B cell (primary cell): ENCODE data around the gene MPV17L. TPM values are rescaled to one million over a fixed set of nuclear protein-coding genes. Genes with fewer than 3 reads are reported as not detected.
A peak's percentile ranks its signal among the peaks of the same experiment; 100 is the strongest.
"Not testable (repeated sequence)": the region's sequence is repeated elsewhere in the genome, so short reads cannot be mapped to it uniquely, and the experiment has no call there.

Experiments used
- ATAC-seq: fragments of 200-7000 bp; cut with Tn5 transposase; one replicate; pipeline ENCODE4 v1.10.0; 2021; ENCODE audit warnings: low read depth, mild to moderate bottlenecking, moderate number of reproducible peaks, moderate library complexity
- CTCF ChIA-PET: fragments of 350-600 bp; sonication (Branson Sonifier 250); formaldehyde crosslinking; loops from one replicate; lab custom pipeline; 2021; ENCODE audit warnings: antibody characterized with exemption, inconsistent platforms; lab: Charles Lee
- POLR2A ChIA-PET: fragments of 350-600 bp; sonication (Branson Sonifier 250); formaldehyde crosslinking; loops from one replicate; lab custom pipeline; 2021; ENCODE audit warnings: antibody characterized with exemption; lab: Charles Lee
- DNase-seq: peaks from one replicate; pipeline ENCODE4 v3.0.0; 2013
- H2AFZ ChIP-seq: 2 replicates; pipeline ENCODE4 v1.6.1; 2012; ENCODE audit warnings: mild to moderate bottlenecking, low read depth, low read length; ENCODE audit not compliant: insufficient read depth, poor library complexity, severe bottlenecking
- H3K27ac ChIP-seq, 2 donors: 1 replicate in 1 of 2; 2 replicates in 1 of 2; pipeline ENCODE4 v1.5.1; 2012 to 2013; ENCODE audit warnings: low read length in 2 of 2, mild to moderate bottlenecking in 2 of 2, moderate library complexity in 1 of 2
- H3K27me3 ChIP-seq, 4 experiments: fragments of 200-600 bp in 1 of 4; sonication (generic) in 1 of 4; replicated peaks in 1 of 4; 1 replicate in 2 of 4; 2 replicates in 2 of 4; pipeline versions ENCODE4 v1.6.1 to v1.7.0; 2013 to 2016; ENCODE audit warnings: low read length in 3 of 4, mild to moderate bottlenecking in 2 of 4, mixed read lengths in 1 of 4, moderate library complexity in 1 of 4; ENCODE audit not compliant: insufficient read depth in 4 of 4, control insufficient read depth in 3 of 4; ENCODE audit errors: control extremely low read depth in 1 of 4
- H3K36me3 ChIP-seq, 2 experiments: replicated peaks in 1 of 2; 1 replicate in 1 of 2; 2 replicates in 1 of 2; pipeline versions ENCODE4 v1.6.1 to v1.7.1; 2013; ENCODE audit warnings: low read length in 1 of 2; ENCODE audit not compliant: insufficient read depth in 2 of 2, control insufficient read depth in 1 of 2; ENCODE audit errors: control extremely low read depth in 1 of 2, extremely low read depth in 1 of 2
- H3K4me1 ChIP-seq, 2 donors: fragments of 200-600 bp in 1 of 2; sonication (generic) in 1 of 2; 1 replicate in 1 of 2; 2 replicates in 1 of 2; pipeline versions ENCODE4 v1.5.1 to v1.6.1; 2013 to 2017; ENCODE audit warnings: low read length in 2 of 2; ENCODE audit not compliant: control insufficient read depth in 2 of 2, insufficient read depth in 2 of 2
- H3K4me2 ChIP-seq: replicated peaks from 2 replicates; pipeline ENCODE3; 2012; ENCODE audit warnings: mild to moderate bottlenecking, low read depth, low read length; ENCODE audit not compliant: poor library complexity, severe bottlenecking
- H3K4me3 ChIP-seq, 5 experiments: fragments of 200-600 bp in 1 of 5; sonication (generic) in 1 of 5; 1 replicate in 3 of 5; 2 replicates in 2 of 5; pipeline versions ENCODE4 v1.5.1 to v1.7.0; 2011 to 2016; ENCODE audit warnings: low read length in 4 of 5, mild to moderate bottlenecking in 4 of 5, low read depth in 2 of 5, control low read depth in 1 of 5, moderate library complexity in 1 of 5; ENCODE audit not compliant: insufficient read depth in 1 of 5; ENCODE audit errors: control extremely low read depth in 1 of 5, extremely low read depth in 1 of 5
- H3K79me2 ChIP-seq: fragments of 200-600 bp; sonication (generic); one replicate; pipeline ENCODE4 v1.6.0; 2016; ENCODE audit warnings: low read length; ENCODE audit not compliant: control insufficient read depth, insufficient read depth
- H3K9ac ChIP-seq: fragments of 200-600 bp; sonication (generic); 2 replicates; pipeline ENCODE4 v1.6.1; 2017; ENCODE audit warnings: mild to moderate bottlenecking, low read length, moderate library complexity
- H3K9me3 ChIP-seq, 3 donors: one replicate each; pipeline versions ENCODE4 v1.6.1 to v1.7.1; 2013; ENCODE audit warnings: low read length in 2 of 3; ENCODE audit not compliant: control insufficient read depth in 2 of 3, insufficient read depth in 1 of 3; ENCODE audit errors: control extremely low read depth in 1 of 3
- H4K20me1 ChIP-seq: 2 replicates; pipeline ENCODE4 v1.6.0; 2012; ENCODE audit warnings: mild to moderate bottlenecking, low read length; ENCODE audit not compliant: insufficient read depth, control insufficient read depth, poor library complexity, severe bottlenecking
- H3K27ac Mint-ChIP-seq: one replicate; pipeline ENCODE4 v1.8.0; 2021; ENCODE audit warnings: mixed read lengths
- H3K27me3 Mint-ChIP-seq: one replicate; pipeline ENCODE4 v1.8.0; 2021; ENCODE audit warnings: mixed read lengths
- H3K4me1 Mint-ChIP-seq: one replicate; pipeline ENCODE4 v1.8.0; 2021; ENCODE audit warnings: mixed read lengths
- H3K4me3 Mint-ChIP-seq: one replicate; pipeline ENCODE4 v1.8.0; 2021; ENCODE audit warnings: mixed read lengths
- H3K9me3 Mint-ChIP-seq: one replicate; pipeline ENCODE4 v1.8.0; 2022; ENCODE audit warnings: mixed read lengths; ENCODE audit not compliant: insufficient read depth
- CTCF ChIP-seq: fragments of 200-600 bp; IDR thresholded peaks from one replicate; pipeline ENCODE4 v1.8.0; 2022; ENCODE audit warnings: antibody characterized with exemption, mild to moderate bottlenecking
- EZH2 ChIP-seq: IDR thresholded peaks from 2 replicates; pipeline ENCODE4 v1.6.1; 2012; ENCODE audit warnings: borderline replicate concordance, low read depth, mild to moderate bottlenecking, moderate library complexity, low read length; ENCODE audit not compliant: insufficient read depth, poor library complexity, severe bottlenecking
- WGBS: methylation state at CpG from one replicate; pipeline ENCODE4 v1.1.5; 2013; ENCODE audit warnings: missing lambda C conversion rate; ENCODE audit not compliant: insufficient coverage; 5-methylcytosine and 5-hydroxymethylcytosine counted together
- intact Hi-C: fragments of 100-400 bp; cut with micrococcal nuclease; formaldehyde crosslinking; loops from one replicate; pipeline ENCODE4 v1.10.0; 2022
- polyA plus RNA-seq: library from polyadenylated mRNA; depleted of rRNA; stranded (reverse); fragments of >200 nt; gene quantifications from 2 replicates; pipeline ENCODE4 v1.2.3, GENCODE V29; 2012
- total RNA-seq, 2 donors: library from RNA; stranded (reverse); fragments of 120-200 nt in 1 of 2; gene quantifications; 1 replicate in 1 of 2; 2 replicates in 1 of 2; pipeline versions ENCODE4 v1.2.3 to v1.2.4, GENCODE V29; 2013 to 2022

Gene MPV17L
- total and polyA plus RNA-seq, 2 donors (not counting 1 experiment from before 2014, with no cell fraction given): 0.06 to 0.27 TPM

GRCh38 chr16:15401972-15402371 lies 6.4 kb downstream of the MPV17L start:
- H4K20me1 ChIP-seq: no peaks in the 10 kb centered on the region
- peaks cover 3 to 10% of the 10 kb centered on the region in 2 donors for H3K4me1 ChIP-seq
- no peaks in the 10 kb centered on the region for H3K79me2 ChIP-seq
- H3K9me3 ChIP-seq: no peaks in the 10 kb centered on the region
- ChIA-PET CTCF (interaction anchor here (1.1 kb wide), 1 partner anchor 26 kb away, joined by 3 read pairs; no protein-coding TSS in a partner anchor), POLR2A (no interaction called here)
- H3K4me3 ChIP-seq: no peak overlapping the region
- ATAC-seq: no peak
- no peak for TF ChIP-seq EZH2
- TF ChIP-seq CTCF: no peak
- Mint-ChIP-seq H3K4me3 (no peak overlapping the region), H3K27me3 (no peaks in the 10 kb centered on the region), H3K27ac (no peak overlapping the region), H3K4me1 (peaks cover 18% of the 10 kb centered on the region), H3K9me3 (no peaks in the 10 kb centered on the region)
- no peak overlapping the region for H2AFZ ChIP-seq
- no peak overlapping the region for H3K27ac ChIP-seq
- H3K4me2 ChIP-seq: no peak overlapping the region
- H3K36me3 ChIP-seq: no peaks in the 10 kb centered on the region
- H3K9ac ChIP-seq: no peak overlapping the region
- DNase-seq: no peak
- whole genome bisulfite sequencing: 100% methylated on average over 1 of the region's 3 CpGs
- intact Hi-C loops: no loop called here
- H3K27me3 ChIP-seq: no peaks in the 10 kb centered on the region

GRCh38 chr16:15403392-15403995 lies 7.9 kb downstream of the MPV17L start:
- peak overlapping the region; percentile 47 for H3K4me3 Mint-ChIP-seq
- no peaks in the 10 kb centered on the region for H3K9me3 Mint-ChIP-seq
- intact Hi-C loops: no loop called here
- Histone ChIP-seq H2AFZ (no peak overlapping the region), H3K27ac (no peak overlapping the region), H3K27me3 (no peaks in the 10 kb centered on the region), H4K20me1 (no peaks in the 10 kb centered on the region), H3K9ac (no peak overlapping the region), H3K36me3 (no peaks in the 10 kb centered on the region), H3K4me3 (no peak overlapping the region), H3K79me2 (no peaks in the 10 kb centered on the region), H3K4me1 (peaks cover 3 to 10% of the 10 kb centered on the region in 2 donors), H3K4me2 (peak overlapping the region; percentile 19), H3K9me3 (no peaks in the 10 kb centered on the region)
- 70% methylated on average over 6 of the region's 9 CpGs for WGBS
- H3K27ac Mint-ChIP-seq: peak overlapping the region; percentile 11
- H3K27me3 Mint-ChIP-seq: no peaks in the 10 kb centered on the region
- H3K4me1 Mint-ChIP-seq: peaks cover 18% of the 10 kb centered on the region
- ChIA-PET POLR2A (no interaction called here), CTCF (interaction anchor here (0.7 to 1.1 kb wide), 2 partner anchors 24 to 721 kb away, joined by 3 to 5 read pairs; no protein-coding TSS in a partner anchor)
- DNase-seq (no peak), ATAC-seq (no peak)
- TF ChIP-seq CTCF (no peak), EZH2 (no peak)

- WGBS: 93% methylated on average over 3 of the region's 3 CpGs
- H2AFZ ChIP-seq, H3K36me3 ChIP-seq, H3K79me2 ChIP-seq, H3K27ac Mint-ChIP-seq, H3K27ac ChIP-seq, DNase-seq, H3K4me1 ChIP-seq, ATAC-seq, H4K20me1 ChIP-seq, CTCF ChIA-PET, POLR2A ChIA-PET, H3K27me3 ChIP-seq, H3K9me3 ChIP-seq, H3K9me3 Mint-ChIP-seq, H3K9ac ChIP-seq, intact Hi-C loops, H3K4me3 ChIP-seq, H3K4me3 Mint-ChIP-seq, H3K27me3 Mint-ChIP-seq: not testable (repeated sequence)
- peak overlapping the region; percentile 19 for H3K4me2 ChIP-seq
- H3K4me1 Mint-ChIP-seq: peaks cover 18% of the 10 kb centered on the region
Observed at GRCh38 chr16:15404091-15404490, 8.5 kb downstream of the MPV17L start.
